HCT116 (cell line): Measurements from ENCODE around the gene SAMD10. TPM values are rescaled to one million over a fixed set of nuclear protein-coding genes. Genes with fewer than 3 reads are reported as not detected.

Experiments
- ATAC-seq: fragments of 200-7000 bp; cut with Tn5 transposase; 2 replicates; pipeline ENCODE4 v1.9.1; 2020; ENCODE audit warnings: mild to moderate bottlenecking, moderate library complexity
- BruUV-seq: library from RNA; stranded (reverse); fragments of 400-500 nt; replicated peaks from 2 replicates; lab custom pipeline; 2021; lab: Mats Ljungman, UMichigan
- CTCF ChIA-PET: fragments of 300-600 bp; sonication (Branson Sonifier 250); formaldehyde crosslinking; loops from one replicate; lab custom pipeline; 2021; ENCODE audit warnings: antibody characterized with exemption; lab: Charles Lee
- POLR2A ChIA-PET: fragments of 300-600, 350-600 bp; sonication (Branson Sonifier 250); formaldehyde crosslinking; loops from one replicate; lab custom pipeline; 2021; ENCODE audit warnings: antibody characterized with exemption; lab: Charles Lee
- RAD21 ChIA-PET, 2 experiments: fragments of 300-600 bp; sonication (Branson Sonifier 250); formaldehyde crosslinking; loops; one replicate each; lab custom pipeline; 2023; ENCODE audit warnings: low total read pairs in 2 of 2; ENCODE audit not compliant: uncharacterized antibody in 2 of 2, unreplicated experiment in 2 of 2, low non-redundant PET in 1 of 2; lab: Charles Lee
- DNase-seq: peaks from one replicate; pipeline ENCODE4 v3.0.0-alpha.2; 2010; ENCODE audit warnings: low read depth, low spot score
- H2AFZ ChIP-seq: fragments of 200-600 bp; shearing (Covaris generic), sonication (generic); 2 replicates; pipeline ENCODE4 v1.6.1; 2017; ENCODE audit warnings: low read depth, mixed run types, mixed read lengths, antibody characterized with exemption, low read length; ENCODE audit not compliant: poor library complexity, severe bottlenecking
- H3K27ac ChIP-seq: 2 replicates; pipeline ENCODE4 v1.5.1; 2012; ENCODE audit warnings: low read depth, low read length
- H3K27me3 ChIP-seq: fragments of 200-600 bp; sonication (generic); 2 replicates; pipeline ENCODE4 v1.6.1; 2016; ENCODE audit warnings: mixed run types, low read length, mixed read lengths; ENCODE audit not compliant: insufficient read depth
- H3K36me3 ChIP-seq, 2 experiments: fragments of 200-500 bp in 1 of 2; fragments of 200-600 bp in 1 of 2; sonication (Bioruptor generic) in 1 of 2; sonication (generic) in 1 of 2; 2 replicates each; pipeline versions ENCODE4 v1.5.1 to v1.6.1; 2014 to 2016; ENCODE audit warnings: low read length in 2 of 2, inconsistent platforms in 1 of 2, mixed read lengths in 1 of 2, mixed run types in 1 of 2; ENCODE audit not compliant: insufficient read depth in 2 of 2, control insufficient read depth in 1 of 2
- H3K4me1 ChIP-seq, 2 experiments: fragments of 200-600 bp in 1 of 2; sonication (generic) in 1 of 2; 2 replicates each; pipeline versions ENCODE4 v1.5.1 to v1.6.1; 2012 to 2017; ENCODE audit warnings: low read length in 2 of 2, inconsistent platforms in 1 of 2, mild to moderate bottlenecking in 1 of 2, mixed read lengths in 1 of 2, mixed run types in 1 of 2, moderate library complexity in 1 of 2; ENCODE audit not compliant: insufficient read depth in 2 of 2, control insufficient read depth in 1 of 2
- H3K4me2 ChIP-seq: fragments of 200-600 bp; sonication (generic); 2 replicates; pipeline ENCODE4 v1.6.1; 2017; ENCODE audit warnings: mixed run types, low read length, mixed read lengths
- H3K4me3 ChIP-seq, 2 experiments: fragments of 200-600 bp in 1 of 2; sonication (generic) in 1 of 2; replicated peaks in 1 of 2; 2 replicates each; pipeline ENCODE4 v1.5.1; 2011 to 2016; ENCODE audit warnings: low read length in 2 of 2, control low read depth in 1 of 2, low read depth in 1 of 2, mild to moderate bottlenecking in 1 of 2, mixed read lengths in 1 of 2, mixed run types in 1 of 2
- H3K79me2 ChIP-seq: fragments of 200-600 bp; sonication (generic); 2 replicates; pipeline ENCODE4 v1.6.1; 2017; ENCODE audit warnings: mild to moderate bottlenecking, mixed run types, low read length, moderate library complexity, mixed read lengths; ENCODE audit not compliant: insufficient read depth
- H3K9ac ChIP-seq: fragments of 200-600 bp; sonication (generic); 2 replicates; pipeline ENCODE4 v1.6.1; 2016; ENCODE audit warnings: low read length, mixed read lengths
- H3K9me2 ChIP-seq: fragments of 200-600 bp; sonication (generic), shearing (Covaris generic); 2 replicates; pipeline ENCODE4 v1.6.1; 2017; ENCODE audit warnings: mixed run types, mild to moderate bottlenecking, moderate library complexity; ENCODE audit not compliant: insufficient read depth
- H3K9me3 ChIP-seq, 2 experiments: fragments of 200-500 bp in 1 of 2; fragments of 200-600 bp in 1 of 2; sonication (Bioruptor generic) in 1 of 2; sonication (generic) in 1 of 2; 2 replicates each; pipeline ENCODE4 v1.6.1; 2014 to 2017; ENCODE audit warnings: low read length in 2 of 2, mixed read lengths in 2 of 2, inconsistent platforms in 1 of 2, low read depth in 1 of 2, mild to moderate bottlenecking in 1 of 2, mixed run types in 1 of 2, moderate library complexity in 1 of 2; ENCODE audit not compliant: control insufficient read depth in 1 of 2, insufficient read depth in 1 of 2
- H4K20me1 ChIP-seq: fragments of 200-600 bp; sonication (generic), shearing (Covaris generic); 2 replicates; pipeline ENCODE4 v1.6.1; 2017; ENCODE audit warnings: mixed run types, mild to moderate bottlenecking, moderate library complexity; ENCODE audit not compliant: insufficient read depth
- ATF3 ChIP-seq: IDR thresholded peaks from 2 replicates; pipeline ENCODE4 v1.6.1; 2012
- CBX3 ChIP-seq: IDR thresholded peaks from 2 replicates; pipeline ENCODE4 v1.6.1; 2012; ENCODE audit warnings: low read depth
- CEBPB ChIP-seq: IDR thresholded peaks from 2 replicates; pipeline ENCODE4 v1.6.1; 2012; ENCODE audit warnings: low read depth
- CTCF ChIP-seq, 3 experiments: fragments of 200-600 bp in 1 of 3; sonication (generic) in 1 of 3; IDR thresholded peaks in 2 of 3; conservative IDR thresholded peaks in 1 of 3; 2 replicates each; pipeline ENCODE4 v1.5.1; 2012 to 2017; ENCODE audit warnings: low read depth in 2 of 3, low read length in 2 of 3, antibody characterized with exemption in 1 of 3, borderline replicate concordance in 1 of 3, control low read depth in 1 of 3, mild to moderate bottlenecking in 1 of 3, mixed read lengths in 1 of 3, mixed run types in 1 of 3, moderate library complexity in 1 of 3; ENCODE audit not compliant: insufficient read depth in 1 of 3
- ELF1 ChIP-seq: IDR thresholded peaks from 2 replicates; pipeline ENCODE4 v1.6.1; 2012; ENCODE audit warnings: low read depth, borderline replicate concordance
- EZH2 ChIP-seq: fragments of 200-600 bp; sonication (generic); IDR thresholded peaks from 2 replicates; pipeline ENCODE4 v1.6.1; 2017; ENCODE audit warnings: antibody characterized with exemption, mixed run types
- EZH2phosphoT487 ChIP-seq: fragments of 200-600 bp; IDR thresholded peaks from 2 replicates; pipeline ENCODE4 v1.6.1; 2018; ENCODE audit warnings: antibody characterized with exemption, borderline replicate concordance
- FOSL1 ChIP-seq: IDR thresholded peaks from 2 replicates; pipeline ENCODE4 v1.6.1; 2012; ENCODE audit warnings: low read depth
- JUND ChIP-seq: IDR thresholded peaks from 2 replicates; pipeline ENCODE4 v1.6.1; 2012
- MAX ChIP-seq: IDR thresholded peaks from 2 replicates; pipeline ENCODE4 v1.6.1; 2012
- POLR2AphosphoS5 ChIP-seq: IDR thresholded peaks from 2 replicates; pipeline ENCODE4 v1.6.1; 2011; ENCODE audit warnings: mild to moderate bottlenecking, low read depth, low read length, moderate library complexity
- SIN3A ChIP-seq: IDR thresholded peaks from 2 replicates; pipeline ENCODE4 v1.6.1; 2012; ENCODE audit warnings: low read depth
- SP1 ChIP-seq: IDR thresholded peaks from 2 replicates; pipeline ENCODE4 v1.6.1; 2012; ENCODE audit warnings: low read depth
- SRF ChIP-seq: IDR thresholded peaks from 2 replicates; pipeline ENCODE4 v1.6.1; 2012; ENCODE audit warnings: low read depth
- TCF7L2 ChIP-seq: IDR thresholded peaks from 2 replicates; pipeline ENCODE4 v1.7.0; 2011; ENCODE audit warnings: borderline replicate concordance, inconsistent platforms; ENCODE audit not compliant: insufficient read depth, insufficient read length; ENCODE audit errors: extremely low read depth
- YY1 ChIP-seq: IDR thresholded peaks from 2 replicates; pipeline ENCODE4 v1.6.1; 2011; ENCODE audit warnings: low read length, low read depth, moderate library complexity, mild to moderate bottlenecking; ENCODE audit not compliant: insufficient replicate concordance; ENCODE audit errors: extremely low read depth
- ZFX ChIP-seq: fragments of 450-650 bp; IDR thresholded peaks from 2 replicates; pipeline ENCODE4 v1.6.1; 2017
- intact Hi-C: fragments of 100-400 bp; cut with micrococcal nuclease; formaldehyde crosslinking; loops from 2 replicates; pipeline ENCODE4 v1.10.0; 2022
- total RNA-seq: library from RNA; stranded (reverse); gene quantifications from one replicate; pipeline ENCODE4 v1.2.1, GENCODE V29; 2021; ENCODE audit not compliant: unreplicated experiment

The SAMD10 gene
- total RNA-seq, 1 experiment from 2014 or later = 4.2 TPM

- no peak overlapping the region for H3K4me3 ChIP-seq
- no peak overlapping the region for H3K4me2 ChIP-seq
- no peaks in the 10 kb centered on the region for H4K20me1 ChIP-seq
- no peaks in the 10 kb centered on the region for H3K9me3 ChIP-seq
- no peak overlapping the region for H2AFZ ChIP-seq
- ATAC-seq (no peak), DNase-seq (no peak)
- peaks cover 29 to 34% of the 10 kb centered on the region in 2 experiments for H3K36me3 ChIP-seq
- intact Hi-C loops = no loop called here
- CTCF ChIA-PET = no interaction called here
- H3K9ac ChIP-seq = no peak overlapping the region
- no peaks in the 10 kb centered on the region for H3K27me3 ChIP-seq
- BruUV-seq = no TSS peak
- H3K4me1 ChIP-seq = no peaks in the 10 kb centered on the region
- RAD21 ChIA-PET = no interaction called here
- POLR2A ChIA-PET = no interaction called here
- no peak overlapping the region for H3K27ac ChIP-seq
- peaks cover 17% of the 10 kb centered on the region; the same call in 1 of the 2 replicates for H3K79me2 ChIP-seq
- TF ChIP-seq CEBPB = no peak
- no peak for TF ChIP-seq FOSL1
- no peak for TF ChIP-seq CTCF (IDR thresholded peaks at IDR 0.05 in 2 of 3, conservative IDR thresholded peaks at IDR 0.05 in 1 of 3; ENCODE audit: borderline replicate concordance in 1 of 3, insufficient read depth in 1 of 3, low read depth in 2 of 3, low read length in 2 of 3)
- no peak for TF ChIP-seq SP1
- no peak for TF ChIP-seq ELF1
- no peak for TF ChIP-seq SIN3A
- no peaks in the 10 kb centered on the region for H3K9me2 ChIP-seq
These were observed 46.8 kb downstream of the SAMD10 start for GRCh38 chr20:63932606-63933160.

GRCh38 chr20:63931735-63932134 is 47.7 kb downstream of the SAMD10 start:
- ChIA-PET CTCF (no interaction called here), RAD21 (no interaction called here), POLR2A (no interaction called here)
- no peak overlapping the region for H2AFZ ChIP-seq
- no TSS peak for BruUV-seq
- DNase-seq (no peak), ATAC-seq (no peak)
- TF ChIP-seq SIN3A = no peak
- TF ChIP-seq TCF7L2 = no peak
- no peak for TF ChIP-seq EZH2phosphoT487
- TF ChIP-seq EZH2 = no peak
- TF ChIP-seq ZFX = no peak
- no peak for TF ChIP-seq MAX
- TF ChIP-seq POLR2AphosphoS5 = no peak
- TF ChIP-seq SRF = no peak
- TF ChIP-seq SP1 = no peak
- no peak for TF ChIP-seq JUND
- no peak for TF ChIP-seq FOSL1
- no peak for TF ChIP-seq ATF3
- no peak for TF ChIP-seq CBX3
- no peak for TF ChIP-seq YY1
- no peak overlapping the region for H3K4me2 ChIP-seq
- H3K4me3 ChIP-seq = no peak overlapping the region
- no peak overlapping the region for H3K27ac ChIP-seq
- H3K4me1 ChIP-seq = no peaks in the 10 kb centered on the region
- no peaks in the 10 kb centered on the region for H4K20me1 ChIP-seq
- no peak overlapping the region for H3K9ac ChIP-seq
- H3K27me3 ChIP-seq = no peaks in the 10 kb centered on the region
- peaks cover 22% of the 10 kb centered on the region for H3K79me2 ChIP-seq
- intact Hi-C loops = no loop called here
- H3K36me3 ChIP-seq = peaks cover 31 to 34% of the 10 kb centered on the region in 2 experiments
- H3K9me2 ChIP-seq = no peaks in the 10 kb centered on the region
- no peaks in the 10 kb centered on the region for H3K9me3 ChIP-seq
